Activated B cell treated with CpG ODN at 0.5 μM for 24 hours (primary cell): ENCODE results near the gene APOBEC3B. TPM values are rescaled to one million over a fixed set of nuclear protein-coding genes. Genes with fewer than 3 reads are reported as not detected.
"Not testable (repeated sequence)": the region's sequence is repeated elsewhere in the genome, so short reads cannot be mapped to it uniquely, and the experiment has no call there.

ENCODE experiments used
- ATAC-seq: fragments of 200-7000 bp; cut with Tn5 transposase; one replicate; pipeline ENCODE4 v1.10.0; 2021; ENCODE audit warnings: low read depth, mild to moderate bottlenecking, moderate library complexity
- CTCF ChIA-PET: fragments of 350-600 bp; sonication (Branson Sonifier 250); formaldehyde crosslinking; loops from one replicate; lab custom pipeline; 2021; ENCODE audit warnings: antibody characterized with exemption; lab: Charles Lee
- POLR2A ChIA-PET: fragments of 350-600 bp; sonication (Branson Sonifier 250); formaldehyde crosslinking; loops from one replicate; lab custom pipeline; 2021; ENCODE audit warnings: antibody characterized with exemption; lab: Charles Lee
- DNase-seq: peaks from one replicate; pipeline ENCODE4 v3.0.0; 2022
- H3K27ac Mint-ChIP-seq: one replicate; pipeline ENCODE4 v1.8.0; 2020; ENCODE audit warnings: mixed read lengths
- H3K27me3 Mint-ChIP-seq: one replicate; pipeline ENCODE4 v1.8.0; 2021; ENCODE audit warnings: mixed read lengths
- H3K36me3 Mint-ChIP-seq: one replicate; pipeline ENCODE4 v1.8.0; 2021; ENCODE audit warnings: low read depth, mixed read lengths
- H3K4me1 Mint-ChIP-seq: one replicate; pipeline ENCODE4 v1.8.0; 2021; ENCODE audit warnings: mixed read lengths
- H3K4me3 Mint-ChIP-seq: one replicate; pipeline ENCODE4 v1.8.0; 2020; ENCODE audit warnings: mild to moderate bottlenecking, mixed read lengths
- H3K9me3 Mint-ChIP-seq: one replicate; pipeline ENCODE4 v1.8.0; 2020; ENCODE audit warnings: mixed read lengths
- intact Hi-C: fragments of 100-400 bp; cut with micrococcal nuclease; formaldehyde crosslinking; loops from one replicate; pipeline ENCODE4 v1.15.1; 2024
- total RNA-seq: library from RNA; stranded (reverse); gene quantifications from 2 replicates; pipeline ENCODE4 v1.2.3, GENCODE V29; 2022
- TF ChIP-seq, protein P1 (sequence below): fragments of 200-600 bp; IDR thresholded peaks from one replicate; pipeline ENCODE4 v1.8.0; 2022; ENCODE audit warnings: antibody characterized with exemption, mild to moderate bottlenecking

Gene APOBEC3B
- total RNA-seq, 1 donor from 2014 or later, result 8.0 TPM

DNA sequence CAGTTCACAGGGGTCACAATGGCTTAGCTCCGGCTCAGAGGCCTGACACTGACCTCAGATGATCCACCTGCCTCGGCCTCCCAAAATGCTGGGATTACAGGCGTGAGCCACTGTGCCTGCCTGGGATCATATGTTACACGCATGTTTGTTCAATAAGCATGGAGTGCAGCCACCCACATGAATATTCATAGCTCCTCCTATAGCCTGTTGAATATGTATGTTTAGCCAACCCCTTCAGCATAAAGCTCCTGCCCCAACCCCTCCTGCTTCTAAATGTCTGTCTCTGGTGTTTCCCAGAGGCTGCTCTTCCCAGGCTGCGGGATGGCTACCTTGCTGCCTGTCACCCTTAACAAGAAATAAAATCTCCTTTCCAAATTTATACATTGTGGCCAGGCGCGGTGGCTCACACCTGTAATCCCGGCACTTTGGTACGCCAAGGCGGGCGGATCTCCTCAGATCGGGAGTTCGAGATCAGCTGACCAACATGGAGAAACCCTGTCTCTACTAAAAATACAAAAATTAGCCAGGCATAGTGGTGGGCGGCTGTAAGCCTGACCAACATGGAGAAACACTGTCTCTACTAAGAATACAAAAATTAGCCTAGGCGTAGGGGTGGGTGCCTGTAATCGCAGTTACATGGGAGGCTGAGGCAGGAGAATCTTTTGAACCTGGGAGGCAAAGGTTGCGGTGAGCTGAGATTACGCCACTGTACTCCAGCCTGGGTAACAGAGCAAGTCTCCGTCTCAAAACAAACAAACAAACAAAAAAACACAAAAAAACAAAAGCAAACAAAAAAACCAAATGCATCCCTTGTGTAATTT lies 57.4 kb downstream of the APOBEC3B start:
- TF ChIP-seq, protein P1, sequence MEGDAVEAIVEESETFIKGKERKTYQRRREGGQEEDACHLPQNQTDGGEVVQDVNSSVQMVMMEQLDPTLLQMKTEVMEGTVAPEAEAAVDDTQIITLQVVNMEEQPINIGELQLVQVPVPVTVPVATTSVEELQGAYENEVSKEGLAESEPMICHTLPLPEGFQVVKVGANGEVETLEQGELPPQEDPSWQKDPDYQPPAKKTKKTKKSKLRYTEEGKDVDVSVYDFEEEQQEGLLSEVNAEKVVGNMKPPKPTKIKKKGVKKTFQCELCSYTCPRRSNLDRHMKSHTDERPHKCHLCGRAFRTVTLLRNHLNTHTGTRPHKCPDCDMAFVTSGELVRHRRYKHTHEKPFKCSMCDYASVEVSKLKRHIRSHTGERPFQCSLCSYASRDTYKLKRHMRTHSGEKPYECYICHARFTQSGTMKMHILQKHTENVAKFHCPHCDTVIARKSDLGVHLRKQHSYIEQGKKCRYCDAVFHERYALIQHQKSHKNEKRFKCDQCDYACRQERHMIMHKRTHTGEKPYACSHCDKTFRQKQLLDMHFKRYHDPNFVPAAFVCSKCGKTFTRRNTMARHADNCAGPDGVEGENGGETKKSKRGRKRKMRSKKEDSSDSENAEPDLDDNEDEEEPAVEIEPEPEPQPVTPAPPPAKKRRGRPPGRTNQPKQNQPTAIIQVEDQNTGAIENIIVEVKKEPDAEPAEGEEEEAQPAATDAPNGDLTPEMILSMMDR, result no peak
- ChIA-PET POLR2A (interaction anchor here (0.6 to 1.4 kb wide), 4 partner anchors 10 to 115 kb away, joined by 3 to 6 read pairs (median 3); partner anchors contain the start of gene APOBEC3D), CTCF (no interaction called here)
- ATAC-seq (no peak), DNase-seq (no peak)
- Mint-ChIP-seq H3K27me3 (no peaks in the 10 kb centered on the region), H3K27ac (peak overlapping the region; percentile 83), H3K36me3 (peaks cover 17% of the 10 kb centered on the region), H3K9me3 (no peaks in the 10 kb centered on the region), H3K4me1 (peaks cover 43% of the 10 kb centered on the region), H3K4me3 (peak overlapping the region; percentile 90)
- intact Hi-C loops, result loop anchor here (2.0 kb wide), 2 partner anchors 25 to 27 kb away; partner anchors contain the start of gene APOBEC3C

DNA sequence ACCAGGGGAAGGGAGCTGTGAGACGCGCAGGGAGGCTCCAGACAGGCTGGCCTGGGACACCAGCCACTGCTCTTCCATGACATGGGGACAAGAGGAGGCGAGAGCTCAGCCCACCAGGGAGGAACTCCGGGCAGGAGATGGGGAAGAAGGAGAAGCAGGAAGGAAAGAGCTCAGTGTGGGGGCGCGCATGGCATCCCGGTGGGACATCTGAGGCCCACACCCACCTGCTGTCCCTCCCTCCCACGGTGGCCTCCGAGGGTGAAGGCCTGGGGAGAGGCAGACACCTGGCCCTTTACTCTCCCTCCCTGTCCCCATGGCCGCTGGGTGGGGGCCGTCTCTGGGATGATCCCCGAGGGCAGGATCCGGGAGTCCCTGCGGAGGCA lies 58.0 kb downstream of the APOBEC3B start:
- H3K27me3 Mint-ChIP-seq, H3K9me3 Mint-ChIP-seq, ATAC-seq, CTCF ChIA-PET: not testable (repeated sequence)
- peaks cover 48% of the 10 kb centered on the region for H3K4me1 Mint-ChIP-seq
- peak; percentile 41 for DNase-seq
- H3K4me3 Mint-ChIP-seq, result peak overlapping the region; percentile 90
- intact Hi-C loops, result loop anchor here (2.0 kb wide), 2 partner anchors 25 to 27 kb away; partner anchors contain the start of gene APOBEC3C
- POLR2A ChIA-PET, result interaction anchor here (0.8 to 1.1 kb wide), 3 partner anchors 9 to 59 kb away, joined by 3 to 6 read pairs (median 3); partner anchors contain the start of gene APOBEC3D
- peaks cover 22% of the 10 kb centered on the region for H3K36me3 Mint-ChIP-seq
- H3K27ac Mint-ChIP-seq, result peak overlapping the region; percentile 83

DNA sequence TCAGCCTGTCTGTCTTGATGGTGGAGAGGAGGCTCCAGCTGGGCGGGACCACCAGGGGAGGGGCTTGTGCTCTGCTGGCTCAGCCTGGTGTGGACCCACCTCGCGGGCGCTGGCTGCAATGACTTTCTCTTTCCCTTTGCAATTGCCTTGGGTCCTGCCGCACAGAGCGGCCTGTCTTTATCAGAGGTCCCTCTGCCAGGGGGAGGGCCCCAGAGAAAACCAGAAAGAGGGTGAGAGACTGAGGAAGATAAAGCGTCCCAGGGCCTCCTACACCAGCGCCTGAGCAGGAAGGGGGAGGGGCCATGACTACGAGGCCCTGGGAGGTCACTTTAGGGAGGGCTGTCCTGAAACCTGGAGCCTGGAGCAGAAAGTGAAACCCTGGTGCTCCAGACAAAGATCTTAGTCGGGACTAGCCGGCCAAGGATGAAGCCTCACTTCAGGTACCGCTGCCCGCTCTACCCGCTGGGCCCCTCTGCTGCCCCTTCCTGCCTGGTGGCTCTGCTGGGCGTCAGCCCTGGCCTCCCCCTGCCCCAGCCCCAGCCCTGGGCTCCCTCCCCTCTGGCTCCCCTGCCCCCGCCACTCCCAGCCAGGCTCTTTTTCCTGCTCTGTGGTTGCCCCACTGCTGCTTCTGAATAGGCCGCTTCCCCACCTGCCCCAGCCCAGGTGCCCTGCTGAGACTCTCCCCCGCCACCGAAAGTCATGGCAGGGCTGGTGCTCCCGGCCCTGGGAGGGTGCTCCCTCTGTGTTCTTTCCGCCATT lies 58.6 kb downstream of the APOBEC3B start, which contains the start of gene APOBEC3F:
APOBEC3F (plus strand) TSS at position 327 of the 759 bp plus-strand sequence; CDS start at position 424, 97 bp downstream.
- H3K9me3 Mint-ChIP-seq, CTCF ChIA-PET, H3K27me3 Mint-ChIP-seq: not testable (repeated sequence)
- H3K36me3 Mint-ChIP-seq, result peaks cover 27% of the 10 kb centered on the region
- H3K4me1 Mint-ChIP-seq, result peaks cover 53% of the 10 kb centered on the region
- H3K4me3 Mint-ChIP-seq, result peak within 1 kb of the TSS; percentile 90
- intact Hi-C loops, result loop anchor here (2.0 kb wide), 2 partner anchors 26 kb away; partner anchors contain the start of gene APOBEC3C
- DNase-seq, result peak; percentile 39
- peak within 1 kb of the TSS; percentile 90 for H3K27ac Mint-ChIP-seq
- ATAC-seq, result peak; percentile 91
- POLR2A ChIA-PET, result interaction anchor here (0.8 to 1.1 kb wide), 3 partner anchors 8 to 58 kb away, joined by 3 to 6 read pairs (median 3); partner anchors contain the start of gene APOBEC3D

DNA sequence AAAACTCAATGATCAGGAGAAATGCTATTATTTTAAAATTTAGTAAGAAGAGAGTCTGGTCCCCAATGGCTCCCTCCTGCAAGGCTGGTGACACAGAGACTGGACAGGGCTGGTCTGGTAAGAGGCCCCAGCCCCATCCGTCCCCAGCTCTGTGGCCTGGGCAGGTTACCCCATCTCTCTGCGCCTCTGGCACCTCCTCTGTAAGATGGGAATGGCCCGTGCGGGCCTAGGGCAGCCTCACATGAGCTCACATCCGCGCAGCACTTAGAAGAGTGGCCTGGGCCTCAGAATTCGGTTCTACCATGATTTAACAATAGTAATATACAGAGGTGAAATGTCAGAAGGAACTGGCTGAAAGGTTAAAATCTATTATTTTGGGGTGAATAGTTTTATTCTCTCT lies 59.8 kb downstream of the APOBEC3B start:
- Mint-ChIP-seq H3K9me3 (no peaks in the 10 kb centered on the region), H3K4me3 (peak overlapping the region; percentile 90), H3K27ac (peak overlapping the region; percentile 90), H3K27me3 (no peaks in the 10 kb centered on the region), H3K36me3 (peaks cover 39% of the 10 kb centered on the region), H3K4me1 (peaks cover 56% of the 10 kb centered on the region)
- ChIA-PET CTCF (no interaction called here), POLR2A (interaction anchor here (0.7 kb wide), 1 partner anchor 19 kb away, joined by 7 read pairs; no protein-coding TSS in a partner anchor)
- intact Hi-C loops, result loop anchor here (2.0 kb wide), 2 partner anchors 25 to 27 kb away; partner anchors contain the start of gene APOBEC3C
- TF ChIP-seq, protein P1, result no peak
- DNase-seq, result no peak
- ATAC-seq, result no peak

Other genes starting within 250 kb of the APOBEC3B start
- 122 and 146 TPM in 2 replicates for gene SUN2, start 226.3 kb upstream of the APOBEC3B start, total RNA-seq
- 7.7 and 8.4 TPM in 2 replicates for gene DNAL4, start 188.2 kb upstream of the APOBEC3B start, total RNA-seq
- 0.07 and 0.13 TPM in 2 replicates for gene NPTXR, start 138.3 kb upstream of the APOBEC3B start, total RNA-seq
- gene CBX6, start 110.1 kb upstream of the APOBEC3B start, total RNA-seq, result 65.6 and 71.8 TPM in 2 replicates
- gene APOBEC3A, start 24.7 kb upstream of the APOBEC3B start, total RNA-seq, result not detected in 2 replicates
- gene APOBEC3C, start 31.9 kb downstream of the APOBEC3B start, total RNA-seq, result 173 and 179 TPM in 2 replicates
- 42.6 and 52.9 TPM in 2 replicates for gene APOBEC3D, start 38.8 kb downstream of the APOBEC3B start, total RNA-seq
- gene APOBEC3F, start 58.5 kb downstream of the APOBEC3B start, total RNA-seq, result 75.6 and 82.4 TPM in 2 replicates
- gene APOBEC3G, start 94.9 kb downstream of the APOBEC3B start, total RNA-seq, result 145 and 152 TPM in 2 replicates
- 1.4 TPM in 2 replicates for gene APOBEC3H, start 114.9 kb downstream of the APOBEC3B start, total RNA-seq
- gene CBX7, start 170.3 kb downstream of the APOBEC3B start, total RNA-seq, result 42.6 and 45.4 TPM in 2 replicates